Placental pericyte (primary cell): ENCODE measurements around the gene SLC29A3. TPM values are rescaled to one million over a fixed set of nuclear protein-coding genes. Genes with fewer than 3 reads are reported as not detected.

Experiments
- total RNA-seq: library from RNA; depleted of rRNA; stranded (reverse); fragments of >200 nt; gene quantifications from 2 replicates; pipeline ENCODE4 v1.2.3, GENCODE V29; 2012

The SLC29A3 gene
- 1.3 and 2.0 TPM in 2 replicates for total RNA-seq

DNA sequence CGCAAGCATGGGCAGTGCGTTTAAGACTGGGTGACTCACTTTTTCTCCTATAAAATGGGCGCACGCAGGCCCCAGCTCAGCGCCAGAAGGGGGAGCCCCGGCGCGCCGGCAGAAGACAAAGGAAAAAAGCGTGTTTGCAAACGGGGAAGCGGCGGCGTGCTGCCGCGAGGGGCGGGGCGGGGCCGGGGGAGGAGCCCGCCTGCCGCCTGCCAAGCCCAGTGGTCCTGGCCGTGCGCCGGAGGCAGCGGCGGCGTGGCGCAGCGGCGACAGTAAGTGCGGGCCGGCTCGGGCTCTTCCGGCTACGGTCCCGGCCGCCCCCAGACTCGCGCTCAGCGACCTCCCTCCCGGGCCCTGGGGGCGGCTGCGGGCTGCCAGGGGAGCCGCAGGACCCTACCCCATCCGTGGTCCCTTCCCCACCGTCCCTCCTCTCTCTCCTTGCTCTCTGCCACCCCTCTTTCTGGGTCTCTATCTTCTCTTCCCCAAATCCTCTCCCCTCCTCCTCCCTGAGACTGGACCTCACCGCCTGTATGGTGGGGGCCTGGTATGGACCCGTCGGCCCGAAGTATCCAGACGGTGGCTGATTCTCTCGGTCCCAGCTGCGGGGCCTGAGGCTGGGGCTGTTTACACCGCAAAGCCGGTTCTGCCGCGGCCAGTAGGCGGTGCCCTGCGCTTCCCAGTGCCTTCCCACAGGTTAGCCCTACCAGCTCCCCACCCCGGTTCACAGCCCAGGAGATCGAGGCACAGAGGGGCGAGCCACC lies at the start of gene SLC29A3:
SLC29A3 (plus strand) TSS at position 218 of the 758 bp plus-strand sequence; CDS start at position 269, 51 bp downstream.

GRCh38 chr10:71396711-71397295 lies 77.7 kb downstream of the SLC29A3 start, which contains the start of gene CDH23:
Gene CDH23, plus strand, starts transcription at chr10:71396920. Its CDS starts 42,912 bp downstream, at chr10:71439832.

Other genes with a start within 250 kb of the SLC29A3 start
- 63.6 and 116 TPM in 2 replicates for gene UNC5B, start 106.7 kb upstream of the SLC29A3 start, total RNA-seq
- gene CDH23, start 77.7 kb downstream of the SLC29A3 start, total RNA-seq: under 0.01 and 0.14 TPM in 2 replicates